AG09319 (cell line): ENCODE data around the gene ANGPTL7.

Experiments used
- DNase-seq: peaks from one replicate; pipeline ENCODE4 v3.0.0-alpha.2; 2010; ENCODE audit warnings: low read depth; ENCODE audit errors: extremely low read depth
- TF ChIP-seq, protein P1 (sequence below): IDR thresholded peaks from 2 replicates; pipeline ENCODE4 v1.5.1; 2011; ENCODE audit warnings: low read depth, mild to moderate bottlenecking, inconsistent platforms, low read length, moderate library complexity

ANGPTL7 gene

DNA sequence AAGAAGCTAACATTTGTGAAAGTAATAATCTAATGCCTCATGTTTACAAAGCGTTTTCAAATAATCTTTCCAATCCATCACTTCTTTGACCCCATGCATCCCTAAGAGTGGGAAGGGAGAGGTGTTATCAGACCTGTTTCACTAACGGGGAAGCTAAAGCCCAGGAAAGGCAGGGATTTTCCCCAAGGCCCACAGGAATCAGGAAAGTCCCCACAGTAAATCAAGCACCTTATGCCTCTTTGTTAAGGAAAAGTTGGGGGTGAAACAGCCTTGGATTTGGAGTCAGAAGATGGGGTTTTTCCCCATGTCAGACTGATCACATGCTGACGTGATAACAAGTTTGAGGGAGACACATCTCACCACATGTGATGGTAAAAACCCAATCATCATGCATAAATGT is 20.0 kb upstream of the ANGPTL7 start:
- DNase-seq = no peak
- TF ChIP-seq, protein P1, sequence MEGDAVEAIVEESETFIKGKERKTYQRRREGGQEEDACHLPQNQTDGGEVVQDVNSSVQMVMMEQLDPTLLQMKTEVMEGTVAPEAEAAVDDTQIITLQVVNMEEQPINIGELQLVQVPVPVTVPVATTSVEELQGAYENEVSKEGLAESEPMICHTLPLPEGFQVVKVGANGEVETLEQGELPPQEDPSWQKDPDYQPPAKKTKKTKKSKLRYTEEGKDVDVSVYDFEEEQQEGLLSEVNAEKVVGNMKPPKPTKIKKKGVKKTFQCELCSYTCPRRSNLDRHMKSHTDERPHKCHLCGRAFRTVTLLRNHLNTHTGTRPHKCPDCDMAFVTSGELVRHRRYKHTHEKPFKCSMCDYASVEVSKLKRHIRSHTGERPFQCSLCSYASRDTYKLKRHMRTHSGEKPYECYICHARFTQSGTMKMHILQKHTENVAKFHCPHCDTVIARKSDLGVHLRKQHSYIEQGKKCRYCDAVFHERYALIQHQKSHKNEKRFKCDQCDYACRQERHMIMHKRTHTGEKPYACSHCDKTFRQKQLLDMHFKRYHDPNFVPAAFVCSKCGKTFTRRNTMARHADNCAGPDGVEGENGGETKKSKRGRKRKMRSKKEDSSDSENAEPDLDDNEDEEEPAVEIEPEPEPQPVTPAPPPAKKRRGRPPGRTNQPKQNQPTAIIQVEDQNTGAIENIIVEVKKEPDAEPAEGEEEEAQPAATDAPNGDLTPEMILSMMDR = no peak

DNA sequence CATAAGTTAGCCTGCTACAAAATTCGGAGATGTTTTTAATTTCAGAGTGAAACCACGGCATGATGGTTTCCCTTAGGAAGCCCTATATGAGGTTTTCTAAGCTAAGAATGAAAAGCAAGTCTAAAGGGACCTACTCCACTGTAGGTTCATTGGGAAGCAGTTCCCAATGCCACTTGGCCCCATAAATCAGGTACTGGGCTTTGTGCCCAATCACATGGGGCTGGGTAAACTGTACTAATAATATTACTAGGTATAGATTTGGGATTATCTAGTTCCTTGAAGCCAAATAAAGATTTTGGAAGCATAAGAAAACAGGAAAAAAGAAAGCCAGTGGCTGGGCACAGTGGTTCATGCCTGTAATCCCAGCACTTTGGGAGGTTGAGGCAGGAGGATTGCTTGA is 19.1 kb upstream of the ANGPTL7 start:
- TF ChIP-seq, protein P1 = no peak
- no peak for DNase-seq

DNA sequence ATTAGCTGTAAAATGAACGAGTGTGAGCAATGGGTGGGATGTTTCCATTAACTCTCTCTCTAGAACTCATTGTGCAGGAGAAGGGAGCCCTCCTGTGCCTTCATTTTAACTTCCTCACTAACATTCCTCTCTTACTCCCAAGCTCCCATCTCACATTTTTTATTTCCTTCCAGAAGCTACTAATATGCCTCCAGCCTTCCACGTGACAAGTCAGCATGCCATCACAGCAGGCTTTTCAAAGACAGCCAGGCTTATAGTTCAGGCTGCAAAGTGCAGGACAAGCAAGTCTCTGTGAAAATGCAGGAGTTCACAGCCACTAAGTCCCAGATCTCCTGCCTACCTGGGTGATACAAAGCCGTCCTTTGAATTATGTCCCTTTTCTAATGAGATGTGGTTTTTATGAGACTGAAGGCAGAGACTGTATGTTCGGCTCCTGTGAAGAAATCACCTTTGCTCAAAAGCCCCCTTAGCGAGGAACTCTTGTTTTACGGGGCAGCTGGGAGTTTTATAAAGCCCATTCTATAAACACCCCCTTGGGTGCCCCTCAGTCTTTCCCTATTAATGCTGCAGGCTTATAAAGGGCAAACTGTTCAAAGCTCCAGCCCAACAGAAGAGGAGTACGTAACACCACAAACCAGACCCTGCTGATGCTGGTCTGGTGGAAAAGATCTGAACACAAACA is 14.8 kb upstream of the ANGPTL7 start:
- DNase-seq = no peak
- TF ChIP-seq, protein P1 = no peak

DNA sequence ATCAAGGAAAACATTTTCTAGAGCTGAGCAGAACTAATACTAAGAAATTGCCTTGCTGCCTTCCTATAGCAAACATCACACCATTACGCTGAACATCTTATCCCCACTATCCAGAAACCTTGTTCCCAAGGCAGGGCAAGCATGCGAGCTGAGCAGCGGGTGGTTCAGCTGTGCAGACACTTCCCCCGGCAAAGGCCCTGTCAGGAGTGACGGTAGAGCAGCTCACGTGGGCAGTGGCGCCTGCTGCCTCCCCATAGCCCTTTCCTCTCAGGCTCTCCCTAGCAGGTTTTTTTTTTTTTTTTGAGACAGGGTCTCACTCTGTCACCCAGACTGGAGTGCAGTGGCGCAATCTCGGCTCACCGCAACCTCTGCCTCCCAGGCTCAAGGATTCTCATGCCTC is 13.7 kb upstream of the ANGPTL7 start:
- TF ChIP-seq, protein P1 = no peak
- no peak for DNase-seq

DNA sequence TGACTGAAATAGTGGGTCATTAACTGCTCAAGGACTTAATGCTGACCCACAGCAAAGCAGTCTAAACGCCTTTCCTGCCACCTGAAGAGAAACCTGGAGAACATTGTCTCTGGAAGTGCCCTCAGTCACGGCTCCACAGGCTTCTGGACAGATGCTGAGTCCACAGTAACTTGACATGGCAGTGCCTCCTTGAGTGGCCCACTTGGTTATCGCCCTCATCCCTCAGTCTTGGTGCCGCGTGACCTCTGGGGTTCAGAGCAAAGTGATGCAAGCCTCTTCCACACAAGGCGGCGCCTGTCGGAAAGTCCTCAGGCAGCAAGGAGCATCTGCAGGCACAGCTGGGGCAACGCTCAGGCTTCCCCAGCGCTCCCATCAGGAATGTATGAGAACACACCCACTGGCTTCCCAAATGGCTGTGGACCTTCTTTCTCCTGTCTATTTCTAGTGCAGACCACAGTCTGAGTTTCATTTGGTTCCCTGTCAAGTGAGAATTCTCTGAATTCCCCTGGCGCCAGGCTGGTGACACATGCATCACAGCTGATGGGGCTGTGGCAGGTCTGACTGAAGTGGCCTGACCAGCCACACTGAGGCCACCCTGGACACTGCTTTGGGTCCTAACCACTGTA is 13.0 kb upstream of the ANGPTL7 start:
- TF ChIP-seq, protein P1 = no peak
- DNase-seq = no peak

DNA sequence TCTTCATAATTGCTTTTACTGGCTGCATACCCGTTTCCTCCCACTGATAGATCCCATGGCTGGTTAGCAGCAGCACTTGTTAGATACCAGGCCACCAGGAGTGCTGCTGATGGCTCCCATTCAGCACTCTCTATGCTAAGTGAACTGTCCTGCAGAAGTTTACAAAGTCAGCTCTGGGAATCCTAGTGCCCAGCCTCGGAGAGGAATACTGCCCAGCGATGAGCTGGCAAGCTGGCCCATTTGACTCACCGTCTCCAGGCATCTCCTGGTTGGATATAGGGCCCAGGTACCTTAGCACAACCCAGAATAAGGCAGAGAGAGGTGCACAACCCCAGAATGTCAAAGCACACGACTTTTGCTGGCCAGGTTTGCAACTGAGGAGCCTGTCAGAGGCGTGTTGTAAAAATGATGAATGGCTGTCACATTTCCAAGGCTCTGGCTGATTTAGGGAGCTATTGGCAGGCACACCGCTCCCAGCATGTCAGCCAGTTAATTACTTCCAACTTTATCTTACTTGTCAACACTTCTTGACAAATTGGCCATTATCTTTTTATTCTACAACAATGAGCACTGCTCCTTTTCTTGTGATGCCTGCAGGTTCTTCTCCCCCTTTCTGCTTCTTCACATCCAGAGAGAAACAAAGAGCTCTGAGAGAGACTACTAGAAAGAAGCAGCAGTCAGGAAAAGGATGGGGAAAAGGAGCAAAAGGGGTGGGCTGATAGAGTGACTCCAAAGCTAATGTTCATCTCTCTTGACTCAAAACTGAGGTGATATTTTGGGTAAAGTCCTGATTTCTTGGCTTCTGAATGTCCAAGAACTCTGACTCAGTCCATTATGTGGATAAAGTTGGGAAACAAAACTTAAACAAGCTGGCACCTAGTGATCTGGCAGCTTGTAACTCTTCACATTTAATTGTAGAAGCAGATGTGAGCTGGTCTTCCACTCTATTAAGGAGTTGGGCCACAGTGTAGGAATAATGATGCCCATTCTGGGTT is 10.8 kb upstream of the ANGPTL7 start:
- TF ChIP-seq, protein P1 = no peak
- DNase-seq = no peak
